CD14-positive monocyte (primary cell): ENCODE data around the gene TTYH3. TPM values are rescaled to one million over a fixed set of nuclear protein-coding genes. Genes with fewer than 3 reads are reported as not detected.
"Not testable (repeated sequence)": the region's sequence is repeated elsewhere in the genome, so short reads cannot be mapped to it uniquely, and the experiment has no call there.

Experiments used
- DNase-seq, 3 donors: peaks; one replicate each; pipeline ENCODE4 v3.0.0-alpha.2; 2011 to 2022
- H2AFZ ChIP-seq: 2 replicates; pipeline ENCODE4 v1.6.0; 2012; ENCODE audit warnings: mild to moderate bottlenecking, low read depth, low read length, inconsistent platforms; ENCODE audit not compliant: insufficient read depth, poor library complexity, severe bottlenecking
- H3K27ac ChIP-seq, 2 donors: 1 replicate in 1 of 2; 2 replicates in 1 of 2; pipeline ENCODE4 v1.5.1; 2012 to 2013; ENCODE audit warnings: low read length in 2 of 2, control low read depth in 1 of 2, inconsistent platforms in 1 of 2, low read depth in 1 of 2, mild to moderate bottlenecking in 1 of 2
- H3K27me3 ChIP-seq, 2 donors: one replicate each; pipeline versions ENCODE4 v1.6.0 to v1.6.1; 2011 to 2013; ENCODE audit warnings: low read length in 2 of 2; ENCODE audit not compliant: control insufficient read depth in 2 of 2, insufficient read depth in 2 of 2
- H3K36me3 ChIP-seq, 2 donors: replicated peaks in 1 of 2; 1 replicate in 1 of 2; 2 replicates in 1 of 2; pipeline versions ENCODE4 v1.5.1 to v1.6.1; 2012 to 2013; ENCODE audit warnings: low read length in 2 of 2, control low read depth in 1 of 2, inconsistent platforms in 1 of 2, mild to moderate bottlenecking in 1 of 2; ENCODE audit not compliant: insufficient read depth in 2 of 2, control insufficient read depth in 1 of 2
- H3K4me1 ChIP-seq, 2 donors: 1 replicate in 1 of 2; 2 replicates in 1 of 2; pipeline versions ENCODE4 v1.5.1 to v1.6.1; 2012 to 2013; ENCODE audit warnings: low read length in 2 of 2, control low read depth in 1 of 2, inconsistent platforms in 1 of 2, mild to moderate bottlenecking in 1 of 2, moderate library complexity in 1 of 2; ENCODE audit not compliant: insufficient read depth in 2 of 2, control insufficient read depth in 1 of 2
- H3K4me2 ChIP-seq: replicated peaks from 2 replicates; pipeline ENCODE3; 2012; ENCODE audit warnings: low read length, moderate library complexity, mild to moderate bottlenecking; ENCODE audit not compliant: poor library complexity, severe bottlenecking; ENCODE audit errors: extremely low read depth
- H3K4me3 ChIP-seq, 3 experiments: fragments of 200-600 bp in 1 of 3; sonication (generic) in 1 of 3; replicated peaks in 1 of 3; 1 replicate in 2 of 3; 2 replicates in 1 of 3; pipeline ENCODE4 v1.5.1; 2011 to 2013; ENCODE audit warnings: low read length in 3 of 3, mild to moderate bottlenecking in 3 of 3, control low read depth in 2 of 3, low read depth in 2 of 3, inconsistent platforms in 1 of 3, moderate library complexity in 1 of 3
- H3K79me2 ChIP-seq: 2 replicates; pipeline ENCODE4 v1.6.0; 2012; ENCODE audit warnings: mild to moderate bottlenecking, control low read depth, inconsistent platforms, low read length, moderate library complexity; ENCODE audit not compliant: insufficient read depth
- H3K9ac ChIP-seq: 2 replicates; pipeline ENCODE4 v1.6.0; 2017; ENCODE audit warnings: low read length, mild to moderate bottlenecking; ENCODE audit not compliant: insufficient read depth, poor library complexity, severe bottlenecking
- H3K9me3 ChIP-seq, 2 donors: replicated peaks in 1 of 2; 1 replicate in 1 of 2; 2 replicates in 1 of 2; pipeline versions ENCODE4 v1.5.1 to v1.6.1; 2012 to 2013; ENCODE audit warnings: low read length in 2 of 2, control low read depth in 1 of 2; ENCODE audit not compliant: control insufficient read depth in 1 of 2, insufficient read depth in 1 of 2
- H4K20me1 ChIP-seq: 2 replicates; pipeline ENCODE4 v1.6.0; 2012; ENCODE audit warnings: mild to moderate bottlenecking, low read length, control low read depth, moderate library complexity; ENCODE audit not compliant: insufficient read depth
- H3K27ac Mint-ChIP-seq, 7 donors: one replicate each; pipeline ENCODE4 v1.8.0; 2020; ENCODE audit warnings: mild to moderate bottlenecking in 7 of 7, mixed read lengths in 7 of 7, moderate library complexity in 6 of 7, inconsistent platforms in 2 of 7
- H3K27me3 Mint-ChIP-seq, 3 donors: one replicate each; pipeline ENCODE4 v1.8.0; 2021 to 2022; ENCODE audit warnings: low read depth in 3 of 3, mild to moderate bottlenecking in 3 of 3, mixed read lengths in 3 of 3, moderate library complexity in 3 of 3, inconsistent platforms in 1 of 3
- H3K36me3 Mint-ChIP-seq, 2 donors: one replicate each; pipeline ENCODE4 v1.8.0; 2020; ENCODE audit warnings: mixed read lengths in 2 of 2, inconsistent platforms in 1 of 2, mild to moderate bottlenecking in 1 of 2
- H3K4me1 Mint-ChIP-seq: one replicate; pipeline ENCODE4 v1.8.0; 2020; ENCODE audit warnings: mild to moderate bottlenecking, mixed read lengths
- H3K4me3 Mint-ChIP-seq, 2 donors: one replicate each; pipeline ENCODE4 v1.8.0; 2020; ENCODE audit warnings: mild to moderate bottlenecking in 2 of 2, mixed read lengths in 2 of 2, moderate library complexity in 1 of 2
- H3K9me3 Mint-ChIP-seq, 7 donors: one replicate each; pipeline ENCODE4 v1.8.0; 2020 to 2022; ENCODE audit warnings: mixed read lengths in 7 of 7, mild to moderate bottlenecking in 6 of 7, moderate library complexity in 6 of 7, inconsistent platforms in 2 of 7
- WGBS: methylation state at CpG from one replicate; pipeline ENCODE4 v1.1.5; 2013; ENCODE audit warnings: missing lambda C conversion rate; ENCODE audit not compliant: insufficient coverage; 5-methylcytosine and 5-hydroxymethylcytosine counted together
- intact Hi-C, 2 donors: fragments of 100-400 bp; cut with micrococcal nuclease; formaldehyde crosslinking; loops; one replicate each; pipeline versions ENCODE4 v1.15.0 to v1.15.1; 2023
- polyA plus RNA-seq, 3 donors: library from polyadenylated mRNA; depleted of rRNA in 1 of 3; unstranded in 2 of 3; stranded (reverse) in 1 of 3; fragments of 300-500 nt in 2 of 3; fragments of >200 nt in 1 of 3; fragmentation: Illumina TruSeq in 2 of 3; gene quantifications; 1 replicate in 2 of 3; 2 replicates in 1 of 3; pipeline ENCODE4 v1.2.3, GENCODE V29; 2012 to 2021

TTYH3 gene
- polyA plus RNA-seq, 3 donors, result 13.4 to 73.5 (median 17.4) TPM

- H3K4me3 Mint-ChIP-seq, H3K4me1 Mint-ChIP-seq, H2AFZ ChIP-seq, H3K79me2 ChIP-seq, H3K27ac ChIP-seq, H3K9me3 ChIP-seq, H3K36me3 Mint-ChIP-seq, H4K20me1 ChIP-seq, H3K4me1 ChIP-seq, H3K36me3 ChIP-seq, H3K27me3 ChIP-seq, H3K9ac ChIP-seq, DNase-seq, intact Hi-C loops, H3K4me3 ChIP-seq, H3K4me2 ChIP-seq: not testable (repeated sequence)
- peak overlapping the region in 2 of 7 donors; percentile 28 to 40 for H3K27ac Mint-ChIP-seq
- peaks cover 8 to 28% (median 16%) of the 10 kb centered on the region in 3 donors for H3K27me3 Mint-ChIP-seq
- peaks cover 3 to 17% (median 7%) of the 10 kb centered on the region in 7 donors for H3K9me3 Mint-ChIP-seq
- 83% methylated on average over 5 of the region's 15 CpGs for WGBS
These were observed 46.7 kb downstream of the TTYH3 start for GRCh38 chr7:2678454-2678853.

GRCh38 chr7:2679135-2680127 lies 47.6 kb downstream of the TTYH3 start:
- 88% methylated on average over 29 of the region's 64 CpGs for WGBS
- not testable (repeated sequence) for DNase-seq, H3K36me3 Mint-ChIP-seq, H3K9ac ChIP-seq, H3K27ac ChIP-seq, H3K79me2 ChIP-seq, H2AFZ ChIP-seq, H3K4me3 ChIP-seq, H3K36me3 ChIP-seq, H3K9me3 ChIP-seq, H3K4me1 Mint-ChIP-seq, H3K4me2 ChIP-seq, H4K20me1 ChIP-seq, H3K4me1 ChIP-seq, H3K27me3 ChIP-seq
- intact Hi-C loops, result loop anchor here (5.0 kb wide), 1 partner anchor 227 kb away; no protein-coding TSS in a partner anchor
- Mint-ChIP-seq H3K9me3 (peaks cover 2 to 13% (median 5%) of the 10 kb centered on the region in 7 donors), H3K4me3 (peak overlapping the region in 1 of 2 donors; percentile 26), H3K27ac (peak overlapping the region in 2 of 7 donors; percentile 10 to 12), H3K27me3 (peaks cover 5 to 33% (median 16%) of the 10 kb centered on the region in 3 donors)
